MM.1S (cell line): ENCODE data around the gene KMT5C.

ENCODE experiments used
- DNase-seq: peaks from one replicate; pipeline ENCODE4 v3.0.0-alpha.2; 2015
- H2AFZ ChIP-seq: fragments of 300-600 bp; sonication (generic); 2 replicates; pipeline ENCODE4 v1.6.0; 2016; ENCODE audit warnings: antibody characterized with exemption, low read length
- H3F3A ChIP-seq: fragments of 300-600 bp; sonication (generic); 2 replicates; pipeline ENCODE4 v1.6.1; 2016; ENCODE audit warnings: mild to moderate bottlenecking, antibody characterized with exemption, low read length, moderate library complexity, mixed read lengths; ENCODE audit not compliant: insufficient read depth
- H3K27ac ChIP-seq: fragments of 300-600 bp; sonication (generic); 2 replicates; pipeline ENCODE4 v1.5.1; 2016; ENCODE audit warnings: mild to moderate bottlenecking, low read length
- H3K27me3 ChIP-seq: fragments of 300-600 bp; sonication (generic); replicated peaks from 2 replicates; pipeline ENCODE4 v1.6.0; 2016; ENCODE audit warnings: low read length; ENCODE audit not compliant: insufficient read depth
- H3K36me3 ChIP-seq: fragments of 300-600 bp; sonication (generic); replicated peaks from 2 replicates; pipeline ENCODE4 v1.6.1; 2016; ENCODE audit warnings: mild to moderate bottlenecking, low read length, mixed read lengths; ENCODE audit not compliant: insufficient read depth
- H3K4me1 ChIP-seq: fragments of 300-600 bp; sonication (generic); 2 replicates; pipeline ENCODE4 v1.6.1; 2016; ENCODE audit warnings: low read length, mixed read lengths
- H3K4me2 ChIP-seq: fragments of 300-600 bp; sonication (generic); 2 replicates; pipeline ENCODE4 v1.6.0; 2016; ENCODE audit warnings: low read depth, low read length
- H3K4me3 ChIP-seq: fragments of 300-600 bp; sonication (generic); 2 replicates; pipeline ENCODE4 v1.5.1; 2016; ENCODE audit warnings: low read length, mixed read lengths
- H3K79me2 ChIP-seq: fragments of 300-600 bp; sonication (generic); 2 replicates; pipeline ENCODE4 v1.6.1; 2016; ENCODE audit warnings: mixed run types, low read length, mixed read lengths
- H3K9ac ChIP-seq: fragments of 300-600 bp; sonication (generic); 2 replicates; pipeline ENCODE4 v1.6.1; 2016; ENCODE audit warnings: low read length, mixed read lengths
- H3K9me2 ChIP-seq: fragments of 300-600 bp; sonication (generic); replicated peaks from 2 replicates; pipeline ENCODE4 v1.6.1; 2016; ENCODE audit warnings: mild to moderate bottlenecking, low read length, mixed read lengths; ENCODE audit not compliant: insufficient read depth
- H3K9me3 ChIP-seq: fragments of 300-600 bp; sonication (generic); replicated peaks from 2 replicates; pipeline ENCODE4 v1.6.1; 2016; ENCODE audit warnings: mild to moderate bottlenecking, low read length, mixed read lengths; ENCODE audit not compliant: insufficient read depth
- H4K20me1 ChIP-seq: fragments of 300-600 bp; sonication (generic); 2 replicates; pipeline ENCODE4 v1.6.1; 2016; ENCODE audit warnings: mild to moderate bottlenecking, low read length, moderate library complexity, mixed read lengths; ENCODE audit not compliant: insufficient read depth
- EZH2 ChIP-seq: fragments of 300-600 bp; sonication (generic); optimal IDR thresholded peaks from 2 replicates; pipeline ENCODE3; 2017; ENCODE audit warnings: low read depth, mild to moderate bottlenecking, antibody characterized with exemption, low read length, mixed read lengths
- EZH2phosphoT487 ChIP-seq: fragments of 300-600 bp; sonication (generic); IDR thresholded peaks from 2 replicates; pipeline ENCODE4 v1.6.1; 2018; ENCODE audit warnings: antibody characterized with exemption, low read length
- TF ChIP-seq, protein P1 (sequence below): fragments of 300-600 bp; sonication (generic); IDR thresholded peaks from 2 replicates; pipeline ENCODE4 v1.5.1; 2016; ENCODE audit warnings: antibody characterized with exemption, low read length, mixed read lengths

KMT5C gene

DNA sequence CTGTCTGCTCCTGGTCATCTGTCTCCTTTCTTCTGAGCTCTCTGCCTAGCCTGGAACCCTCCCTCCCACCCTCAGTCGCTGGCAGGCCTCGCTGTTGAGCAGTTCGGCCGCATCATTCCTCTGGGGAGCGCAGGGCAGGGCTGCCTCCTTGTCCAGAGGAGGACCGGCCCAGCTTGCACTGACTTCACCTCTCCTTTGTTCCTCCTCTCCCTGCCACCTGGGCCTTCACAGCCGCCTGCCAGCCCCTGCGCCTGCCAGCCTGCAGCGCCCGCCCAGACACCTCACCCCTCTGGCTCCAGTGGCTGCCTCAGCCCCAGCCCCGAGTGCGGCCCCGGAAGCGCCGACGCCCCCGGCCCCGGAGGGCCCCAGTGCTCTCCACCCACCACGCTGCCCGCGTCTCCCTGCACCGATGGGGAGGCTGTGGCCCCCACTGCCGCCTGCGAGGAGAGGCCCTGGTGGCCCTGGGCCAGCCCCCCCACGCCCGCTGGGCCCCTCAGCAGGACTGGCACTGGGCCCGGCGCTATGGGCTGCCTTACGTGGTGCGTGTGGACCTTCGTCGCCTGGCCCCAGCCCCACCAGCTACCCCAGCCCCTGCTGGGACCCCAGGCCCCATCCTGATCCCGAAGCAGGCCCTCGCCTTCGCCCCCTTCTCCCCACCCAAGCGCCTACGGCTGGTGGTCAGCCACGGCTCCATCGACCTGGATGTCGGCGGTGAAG, 7.2 kb downstream of the KMT5C start:
- Histone ChIP-seq H3K4me1 (no peaks in the 10 kb centered on the region), H3K79me2 (peaks cover 7% of the 10 kb centered on the region), H3K27ac (no peak overlapping the region), H3K36me3 (no peaks in the 10 kb centered on the region; the same call in 1 of the 2 replicates), H3K9ac (no peak overlapping the region), H3K4me2 (no peak overlapping the region), H3K9me2 (no peaks in the 10 kb centered on the region), H3K27me3 (peaks cover 13% of the 10 kb centered on the region), H3K9me3 (no peaks in the 10 kb centered on the region), H3F3A (no peaks in the 10 kb centered on the region; the same call in 1 of the 2 replicates), H3K4me3 (no peak overlapping the region), H4K20me1 (no peaks in the 10 kb centered on the region), H2AFZ (no peak overlapping the region)
- no peak for DNase-seq
- no peak for TF ChIP-seq EZH2

GRCh38 chr19:55347442-55348009, 7.8 kb downstream of the KMT5C start:
- Histone ChIP-seq H2AFZ (no peak overlapping the region), H3K4me1 (no peaks in the 10 kb centered on the region), H3F3A (no peaks in the 10 kb centered on the region; the same call in 1 of the 2 replicates), H3K27me3 (peaks cover 20% of the 10 kb centered on the region), H3K9me3 (no peaks in the 10 kb centered on the region), H3K9me2 (no peaks in the 10 kb centered on the region), H3K36me3 (no peaks in the 10 kb centered on the region; the same call in 1 of the 2 replicates), H3K4me2 (no peak overlapping the region), H3K79me2 (peaks cover 3% of the 10 kb centered on the region; the same call in 1 of the 2 replicates), H4K20me1 (no peaks in the 10 kb centered on the region), H3K9ac (no peak overlapping the region), H3K4me3 (no peak overlapping the region), H3K27ac (no peak overlapping the region)
- DNase-seq: no peak
- TF ChIP-seq, protein P1, sequence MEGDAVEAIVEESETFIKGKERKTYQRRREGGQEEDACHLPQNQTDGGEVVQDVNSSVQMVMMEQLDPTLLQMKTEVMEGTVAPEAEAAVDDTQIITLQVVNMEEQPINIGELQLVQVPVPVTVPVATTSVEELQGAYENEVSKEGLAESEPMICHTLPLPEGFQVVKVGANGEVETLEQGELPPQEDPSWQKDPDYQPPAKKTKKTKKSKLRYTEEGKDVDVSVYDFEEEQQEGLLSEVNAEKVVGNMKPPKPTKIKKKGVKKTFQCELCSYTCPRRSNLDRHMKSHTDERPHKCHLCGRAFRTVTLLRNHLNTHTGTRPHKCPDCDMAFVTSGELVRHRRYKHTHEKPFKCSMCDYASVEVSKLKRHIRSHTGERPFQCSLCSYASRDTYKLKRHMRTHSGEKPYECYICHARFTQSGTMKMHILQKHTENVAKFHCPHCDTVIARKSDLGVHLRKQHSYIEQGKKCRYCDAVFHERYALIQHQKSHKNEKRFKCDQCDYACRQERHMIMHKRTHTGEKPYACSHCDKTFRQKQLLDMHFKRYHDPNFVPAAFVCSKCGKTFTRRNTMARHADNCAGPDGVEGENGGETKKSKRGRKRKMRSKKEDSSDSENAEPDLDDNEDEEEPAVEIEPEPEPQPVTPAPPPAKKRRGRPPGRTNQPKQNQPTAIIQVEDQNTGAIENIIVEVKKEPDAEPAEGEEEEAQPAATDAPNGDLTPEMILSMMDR: no peak
- TF ChIP-seq EZH2: no peak

- H3K36me3 ChIP-seq: no peaks in the 10 kb centered on the region
- H3K9me3 ChIP-seq: no peaks in the 10 kb centered on the region
- no peak overlapping the region for H3K9ac ChIP-seq
- H3K4me1 ChIP-seq: no peaks in the 10 kb centered on the region
- H3K79me2 ChIP-seq: no peaks in the 10 kb centered on the region
- H3K9me2 ChIP-seq: no peaks in the 10 kb centered on the region
- no peaks in the 10 kb centered on the region; the same call in 1 of the 2 replicates for H3F3A ChIP-seq
- H3K4me3 ChIP-seq: no peak overlapping the region
- no peak overlapping the region for H2AFZ ChIP-seq
- H3K4me2 ChIP-seq: no peak overlapping the region
- peaks cover 29% of the 10 kb centered on the region for H3K27me3 ChIP-seq
- no peak for TF ChIP-seq EZH2phosphoT487
- TF ChIP-seq EZH2: no peak
- TF ChIP-seq, protein P1: no peak
- no peak for DNase-seq
- H4K20me1 ChIP-seq: no peaks in the 10 kb centered on the region
- no peak overlapping the region for H3K27ac ChIP-seq
Measured at GRCh38 chr19:55348317-55349034, 8.8 kb downstream of the KMT5C start.
